Thoracic aorta (tissue), 2 donors: Measurements from ENCODE around the gene YY1AP1. TPM values are rescaled to one million over a fixed set of nuclear protein-coding genes. Genes with fewer than 3 reads are reported as not detected.
"Not testable (repeated sequence)": the region's sequence is repeated elsewhere in the genome, so short reads cannot be mapped to it uniquely, and the experiment has no call there.

Experiments used
- ATAC-seq: fragments of 150-250 bp; one replicate; pipeline ENCODE4 v1.8.0; 2017; ENCODE audit warnings: low read depth; ENCODE audit not compliant: insufficient number of reproducible peaks, low FRiP score
- DNase-seq: peaks from one replicate; pipeline ENCODE4 v3.0.0-alpha.2; 2020; ENCODE audit warnings: low spot score
- H3K27ac ChIP-seq, 2 donors: fragments of 200-600 bp; sonication (generic); 1 replicate in 1 of 2; 2 replicates in 1 of 2; pipeline ENCODE4 v1.5.1; 2016; ENCODE audit warnings: mild to moderate bottlenecking in 2 of 2, moderate library complexity in 2 of 2
- H3K27me3 ChIP-seq: fragments of 200-600 bp; sonication (generic); replicated peaks from 2 replicates; pipeline ENCODE4 v1.6.0; 2016; ENCODE audit warnings: mild to moderate bottlenecking; ENCODE audit not compliant: insufficient read depth
- H3K36me3 ChIP-seq: fragments of 200-600 bp; sonication (generic); one replicate; pipeline ENCODE4 v1.5.1; 2016
- H3K4me1 ChIP-seq, 2 donors: fragments of 200-600 bp; sonication (generic); 1 replicate in 1 of 2; 2 replicates in 1 of 2; pipeline versions ENCODE4 v1.5.1 to v1.6.0; 2016; ENCODE audit warnings: low read depth in 2 of 2, mild to moderate bottlenecking in 1 of 2; ENCODE audit not compliant: control insufficient read depth in 1 of 2
- H3K4me3 ChIP-seq: fragments of 200-600 bp; sonication (generic); 2 replicates; pipeline ENCODE4 v1.5.1; 2016; ENCODE audit warnings: mild to moderate bottlenecking
- H3K9me3 ChIP-seq: fragments of 200-600 bp; sonication (generic); 2 replicates; pipeline ENCODE4 v1.5.1; 2016
- CTCF ChIP-seq: fragments of 200-600 bp; sonication (generic); IDR thresholded peaks from one replicate; pipeline ENCODE4 v1.5.1; 2019; ENCODE audit warnings: antibody characterized with exemption
- total RNA-seq, 2 donors: library from RNA; depleted of rRNA; stranded (reverse); fragments of >200 nt; gene quantifications; one replicate each; pipeline versions ENCODE4 v1.1.0 to v1.2.3, GENCODE V29; 2016

The YY1AP1 gene
- total RNA-seq, 2 donors from 2014 or later = 156 to 197 TPM

GRCh38 chr1:155640367-155640766, 48.2 kb downstream of the YY1AP1 start:
- Histone ChIP-seq H3K4me3 (no peak overlapping the region), H3K9me3 (peaks cover 5% of the 10 kb centered on the region), H3K4me1 (peaks cover 1 to 11% of the 10 kb centered on the region in 2 donors), H3K27me3 (no peaks in the 10 kb centered on the region), H3K36me3 (no peaks in the 10 kb centered on the region), H3K27ac (no peak overlapping the region)
- no peak for DNase-seq
- ATAC-seq = no peak
- TF ChIP-seq CTCF = no peak

GRCh38 chr1:155636397-155637153, 52.0 kb downstream of the YY1AP1 start:
- DNase-seq = no peak
- Histone ChIP-seq H3K9me3 (no peaks in the 10 kb centered on the region), H3K4me1 (no peaks in the 10 kb centered on the region), H3K27ac (no peak overlapping the region), H3K4me3 (no peak overlapping the region), H3K27me3 (no peaks in the 10 kb centered on the region), H3K36me3 (no peaks in the 10 kb centered on the region)
- ATAC-seq = no peak
- TF ChIP-seq CTCF = no peak

- not testable (repeated sequence) for H3K27me3 ChIP-seq, H3K36me3 ChIP-seq, H3K4me1 ChIP-seq, H3K27ac ChIP-seq, DNase-seq, H3K9me3 ChIP-seq, ATAC-seq, H3K4me3 ChIP-seq
Measured at GRCh38 chr1:155626428-155626827, 62.1 kb downstream of the YY1AP1 start.

- DNase-seq = no peak
- ATAC-seq = no peak
- Histone ChIP-seq H3K27ac (no peak overlapping the region), H3K27me3 (no peaks in the 10 kb centered on the region), H3K9me3 (no peaks in the 10 kb centered on the region), H3K4me3 (no peak overlapping the region), H3K36me3 (no peaks in the 10 kb centered on the region), H3K4me1 (no peaks in the 10 kb centered on the region)
- no peak for TF ChIP-seq CTCF
Measured at GRCh38 chr1:155623357-155623756, 65.2 kb downstream of the YY1AP1 start.

DNA sequence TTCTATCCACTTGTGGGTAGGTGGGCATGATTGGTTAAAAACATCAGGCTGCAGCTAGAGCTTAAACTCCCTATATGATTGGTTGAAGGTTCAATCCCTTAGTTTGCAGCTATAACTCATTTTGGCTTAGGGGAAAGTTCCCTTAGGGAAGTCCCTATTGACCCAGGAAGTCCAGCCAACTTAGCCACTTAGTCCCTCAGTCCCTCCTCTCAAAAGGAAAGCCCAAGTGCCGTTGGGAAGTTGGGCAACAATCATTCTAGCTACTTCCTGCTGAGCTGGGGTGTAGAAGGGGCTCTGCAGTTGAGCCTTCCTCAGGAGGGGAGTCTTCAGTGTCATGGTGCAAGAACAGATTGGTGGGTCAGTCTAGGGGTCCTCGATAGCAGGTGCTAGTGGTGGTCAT, 66.4 kb downstream of the YY1AP1 start:
- ATAC-seq (no peak), DNase-seq (no peak)
- no peak overlapping the region for H3K4me3 ChIP-seq
- no peaks in the 10 kb centered on the region for H3K27me3 ChIP-seq
- TF ChIP-seq CTCF = no peak
- H3K27ac ChIP-seq = no peak overlapping the region
- H3K4me1 ChIP-seq = no peaks in the 10 kb centered on the region
- no peaks in the 10 kb centered on the region for H3K9me3 ChIP-seq
- no peaks in the 10 kb centered on the region for H3K36me3 ChIP-seq

DNA sequence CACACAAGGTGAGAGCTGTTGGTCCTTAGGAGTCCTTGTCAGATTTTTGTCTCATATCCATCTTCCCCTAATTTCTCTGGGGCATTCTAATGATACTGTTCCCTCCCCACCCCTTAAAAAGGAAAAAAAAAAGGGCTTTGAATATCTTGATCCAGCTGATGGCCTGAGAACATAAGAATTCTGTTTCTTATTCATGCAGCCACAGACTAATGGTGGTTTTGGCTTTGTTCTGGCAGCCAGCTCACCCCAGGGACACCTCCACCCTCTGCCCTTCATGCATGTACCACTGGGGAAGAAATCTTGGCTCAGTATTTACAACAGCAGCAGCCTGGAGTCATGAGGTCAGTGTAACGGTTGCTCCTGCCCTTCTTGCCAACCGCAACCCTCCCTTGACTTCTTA, 75.3 kb downstream of the YY1AP1 start:
- not testable (repeated sequence) for H3K4me1 ChIP-seq, H3K9me3 ChIP-seq, H3K4me3 ChIP-seq, ATAC-seq, H3K27me3 ChIP-seq, H3K27ac ChIP-seq, DNase-seq, H3K36me3 ChIP-seq

- not testable (repeated sequence) for DNase-seq, H3K27me3 ChIP-seq, H3K27ac ChIP-seq, H3K9me3 ChIP-seq, H3K4me1 ChIP-seq, ATAC-seq, H3K36me3 ChIP-seq
- peak overlapping the region; percentile 72 for H3K4me3 ChIP-seq
Measured at GRCh38 chr1:155610257-155610647, 78.3 kb downstream of the YY1AP1 start.
